ENCODE results near the gene GIPC1. TPM values are rescaled to one million over a fixed set of nuclear protein-coding genes. Genes with fewer than 3 reads are reported as not detected.

The GIPC1 gene
- total RNA-seq, 1 donor from 2014 or later = 327 TPM

- FAIRE-seq (no peak), DNase-seq (ENCODE audit: low read depth) (no peak)
- Histone ChIP-seq H3K36me3 (ENCODE audit: control insufficient read depth, insufficient read depth, low read length) (peaks cover 22% of the 10 kb centered on the region), H3K4me3 (ENCODE audit: low read depth, low read length) (no peak overlapping the region), H3K27me3 (ENCODE audit: control insufficient read depth, insufficient read depth, low read length) (peaks cover 1% of the 10 kb centered on the region)
- no peak for TF ChIP-seq CTCF (IDR thresholded peaks at IDR 0.05; ENCODE audit: insufficient read depth, low read length, severe bottlenecking)
Observed at GRCh38 chr19:14476327-14476672, 19.6 kb downstream of the GIPC1 start.

GRCh38 chr19:14475251-14476073 is 20.5 kb downstream of the GIPC1 start, which contains the start of gene PTGER1:
Gene PTGER1 (minus strand): TSS chr19:14475354. CDS start chr19:14474320, 1,034 bp downstream.
- FAIRE-seq (no peak), DNase-seq (ENCODE audit: low read depth) (no peak)
- Histone ChIP-seq H3K27me3 (ENCODE audit: control insufficient read depth, insufficient read depth, low read length) (peaks cover 1% of the 10 kb centered on the region), H3K4me3 (ENCODE audit: low read depth, low read length) (no peak within 1 kb of the TSS), H3K36me3 (ENCODE audit: control insufficient read depth, insufficient read depth, low read length) (peaks cover 20% of the 10 kb centered on the region)
- peak; percentile 69 for TF ChIP-seq CTCF (IDR thresholded peaks at IDR 0.05; ENCODE audit: insufficient read depth, low read length, severe bottlenecking)

- no peak for TF ChIP-seq CTCF (IDR thresholded peaks at IDR 0.05; ENCODE audit: insufficient read depth, low read length, severe bottlenecking)
Observed at GRCh38 chr19:14474827-14475226, 21.1 kb downstream of the GIPC1 start.

GRCh38 chr19:14473978-14474578 is 21.8 kb downstream of the GIPC1 start:
- FAIRE-seq = no peak
- no peak for DNase-seq (ENCODE audit: low read depth)
- H3K36me3 ChIP-seq (ENCODE audit: control insufficient read depth, insufficient read depth, low read length) = peaks cover 9% of the 10 kb centered on the region
- H3K27me3 ChIP-seq (ENCODE audit: control insufficient read depth, insufficient read depth, low read length) = peaks cover 1% of the 10 kb centered on the region
- TF ChIP-seq CTCF (IDR thresholded peaks at IDR 0.05; ENCODE audit: insufficient read depth, low read length, severe bottlenecking) = no peak
- H3K4me3 ChIP-seq (ENCODE audit: low read depth, low read length) = no peak overlapping the region

More at GRCh38 chr19:14474827-14475226, 21.1 kb downstream of the GIPC1 start:
- Histone ChIP-seq H3K36me3 (ENCODE audit: control insufficient read depth, insufficient read depth, low read length) (peaks cover 14% of the 10 kb centered on the region), H3K27me3 (ENCODE audit: control insufficient read depth, insufficient read depth, low read length) (peaks cover 1% of the 10 kb centered on the region), H3K4me3 (ENCODE audit: low read depth, low read length) (no peak overlapping the region)
- FAIRE-seq = no peak
- DNase-seq (ENCODE audit: low read depth) = no peak

- Histone ChIP-seq H3K4me3 (ENCODE audit: low read depth, low read length) (no peak overlapping the region), H3K27me3 (ENCODE audit: control insufficient read depth, insufficient read depth, low read length) (peaks cover 1% of the 10 kb centered on the region), H3K36me3 (ENCODE audit: control insufficient read depth, insufficient read depth, low read length) (peaks cover 9% of the 10 kb centered on the region)
- no peak for DNase-seq (ENCODE audit: low read depth)
- no peak for FAIRE-seq
- TF ChIP-seq CTCF (IDR thresholded peaks at IDR 0.05; ENCODE audit: insufficient read depth, low read length, severe bottlenecking) = no peak
Observed at GRCh38 chr19:14473073-14473977, 22.6 kb downstream of the GIPC1 start.

Data from bronchial epithelial cell (primary cell).